ENCODE data around the gene ZNF135.

ZNF135 gene

GRCh38 chr19:58083021-58083420 lies 23.9 kb downstream of the ZNF135 start:
- Histone ChIP-seq H3K4ac (ENCODE audit: low read depth, low read length) (no peak overlapping the region), H3K79me1 (ENCODE audit: low read length) (no peaks in the 10 kb centered on the region), H3K23ac (ENCODE audit: low read length) (no peak overlapping the region), H3K4me2 (ENCODE audit: low read length) (no peak overlapping the region), H3K14ac (ENCODE audit: low read length) (no peak overlapping the region), H2BK5ac (ENCODE audit: low read depth, low read length, poor library complexity) (no peak overlapping the region), H4K12ac (ENCODE audit: low read depth, low read length) (no peak overlapping the region), H2BK12ac (ENCODE audit: low read length) (no peak overlapping the region), H3K18ac (ENCODE audit: low read length) (no peak overlapping the region), H3K4me1 (ENCODE audit: control insufficient read depth in 1 of 2, insufficient read depth in 2 of 2, low read length in 2 of 2) (no peaks in the 10 kb centered on the region), H2AK5ac (ENCODE audit: low read length) (no peak overlapping the region), H3K9ac (ENCODE audit: low read length) (no peak overlapping the region), H4K91ac (ENCODE audit: low read depth, low read length) (no peak overlapping the region), H3K27me3 (ENCODE audit: insufficient read depth, low read length) (no peaks in the 10 kb centered on the region), H3K79me2 (ENCODE audit: control insufficient read depth, insufficient read depth, low read length, poor library complexity) (no peaks in the 10 kb centered on the region), H3K4me3 (ENCODE audit: low read depth, low read length) (no peak overlapping the region), H2BK120ac (ENCODE audit: insufficient read depth, low read length, poor library complexity) (no peak overlapping the region), H3K9me3 (ENCODE audit: insufficient read depth, low read depth, low read length) (peaks cover 29% of the 10 kb centered on the region), H3K36me3 (ENCODE audit: control insufficient read depth in 1 of 2, insufficient read depth in 2 of 2, low read length in 2 of 2) (peaks cover 35 to 42% of the 10 kb centered on the region in 2 experiments), H4K8ac (ENCODE audit: low read depth, low read length) (no peak overlapping the region), H3K27ac (ENCODE audit: low read depth, low read length) (no peak overlapping the region), H2AFZ (ENCODE audit: insufficient read depth, low read length, poor library complexity) (no peak overlapping the region)
- WGBS (ENCODE audit: extremely low coverage, insufficient coverage, insufficient read length) = no CpG with 5 or more reads among the region's 3 CpGs
- DNase-seq = no peak

GRCh38 chr19:58084596-58085347 lies 25.7 kb downstream of the ZNF135 start:
- no peaks in the 10 kb centered on the region for H3K27me3 ChIP-seq (ENCODE audit: insufficient read depth, low read length)
- H3K4me2 ChIP-seq (ENCODE audit: low read length) = no peak overlapping the region
- no peak overlapping the region for H2AK5ac ChIP-seq (ENCODE audit: low read length)
- no peak overlapping the region for H2BK12ac ChIP-seq (ENCODE audit: low read length)
- H4K8ac ChIP-seq (ENCODE audit: low read depth, low read length) = no peak overlapping the region
- no peak overlapping the region for H3K23ac ChIP-seq (ENCODE audit: low read length)
- no peak for DNase-seq
- H4K12ac ChIP-seq (ENCODE audit: low read depth, low read length) = no peak overlapping the region
- no peaks in the 10 kb centered on the region for H3K4me1 ChIP-seq (ENCODE audit: control insufficient read depth in 1 of 2, insufficient read depth in 2 of 2, low read length in 2 of 2)
- H3K18ac ChIP-seq (ENCODE audit: low read length) = no peak overlapping the region
- no peak overlapping the region for H3K27ac ChIP-seq (ENCODE audit: low read depth, low read length)
- no peak overlapping the region for H3K4me3 ChIP-seq (ENCODE audit: low read depth, low read length)
- H4K91ac ChIP-seq (ENCODE audit: low read depth, low read length) = no peak overlapping the region
- no peak overlapping the region for H3K14ac ChIP-seq (ENCODE audit: low read length)
- H2BK120ac ChIP-seq (ENCODE audit: insufficient read depth, low read length, poor library complexity) = no peak overlapping the region
- peaks cover 41 to 49% of the 10 kb centered on the region in 2 experiments for H3K36me3 ChIP-seq (ENCODE audit: control insufficient read depth in 1 of 2, insufficient read depth in 2 of 2, low read length in 2 of 2)
- H2AFZ ChIP-seq (ENCODE audit: insufficient read depth, low read length, poor library complexity) = no peak overlapping the region
- H3K9ac ChIP-seq (ENCODE audit: low read length) = no peak overlapping the region
- WGBS (ENCODE audit: extremely low coverage, insufficient coverage, insufficient read length) = no CpG with 5 or more reads among the region's 69 CpGs
- no peak overlapping the region for H3K4ac ChIP-seq (ENCODE audit: low read depth, low read length)
- no peaks in the 10 kb centered on the region for H3K79me1 ChIP-seq (ENCODE audit: low read length)
- no peaks in the 10 kb centered on the region for H3K79me2 ChIP-seq (ENCODE audit: control insufficient read depth, insufficient read depth, low read length, poor library complexity)
- peaks cover 27% of the 10 kb centered on the region for H3K9me3 ChIP-seq (ENCODE audit: insufficient read depth, low read depth, low read length)
- H2BK5ac ChIP-seq (ENCODE audit: low read depth, low read length, poor library complexity) = no peak overlapping the region

- H2BK5ac ChIP-seq (ENCODE audit: low read depth, low read length, poor library complexity) = no peak overlapping the region
- H3K23ac ChIP-seq (ENCODE audit: low read length) = no peak overlapping the region
- no peak overlapping the region for H3K27ac ChIP-seq (ENCODE audit: low read depth, low read length)
- no peak overlapping the region for H2BK12ac ChIP-seq (ENCODE audit: low read length)
- no peak overlapping the region for H3K4me2 ChIP-seq (ENCODE audit: low read length)
- peaks cover 46 to 51% of the 10 kb centered on the region in 2 experiments for H3K36me3 ChIP-seq (ENCODE audit: control insufficient read depth in 1 of 2, insufficient read depth in 2 of 2, low read length in 2 of 2)
- WGBS (ENCODE audit: extremely low coverage, insufficient coverage, insufficient read length) = no CpG with 5 or more reads among the region's 29 CpGs
- no peaks in the 10 kb centered on the region for H3K4me1 ChIP-seq (ENCODE audit: control insufficient read depth in 1 of 2, insufficient read depth in 2 of 2, low read length in 2 of 2)
- H2AK5ac ChIP-seq (ENCODE audit: low read length) = no peak overlapping the region
- H3K79me1 ChIP-seq (ENCODE audit: low read length) = no peaks in the 10 kb centered on the region
- H3K27me3 ChIP-seq (ENCODE audit: insufficient read depth, low read length) = no peaks in the 10 kb centered on the region
- no peak for DNase-seq
- H4K91ac ChIP-seq (ENCODE audit: low read depth, low read length) = no peak overlapping the region
- H2BK120ac ChIP-seq (ENCODE audit: insufficient read depth, low read length, poor library complexity) = no peak overlapping the region
- no peak overlapping the region for H3K9ac ChIP-seq (ENCODE audit: low read length)
- peaks cover 25% of the 10 kb centered on the region for H3K9me3 ChIP-seq (ENCODE audit: insufficient read depth, low read depth, low read length)
- H3K18ac ChIP-seq (ENCODE audit: low read length) = no peak overlapping the region
- H3K4me3 ChIP-seq (ENCODE audit: low read depth, low read length) = no peak overlapping the region
- no peak overlapping the region for H3K4ac ChIP-seq (ENCODE audit: low read depth, low read length)
- H2AFZ ChIP-seq (ENCODE audit: insufficient read depth, low read length, poor library complexity) = no peak overlapping the region
- no peak overlapping the region for H3K14ac ChIP-seq (ENCODE audit: low read length)
- H4K12ac ChIP-seq (ENCODE audit: low read depth, low read length) = no peak overlapping the region
- no peak overlapping the region for H4K8ac ChIP-seq (ENCODE audit: low read depth, low read length)
- no peaks in the 10 kb centered on the region for H3K79me2 ChIP-seq (ENCODE audit: control insufficient read depth, insufficient read depth, low read length, poor library complexity)
Observed at GRCh38 chr19:58085348-58085875, 26.3 kb downstream of the ZNF135 start.

- no CpG with 5 or more reads among the region's 23 CpGs for WGBS (ENCODE audit: extremely low coverage, insufficient coverage, insufficient read length)
- Histone ChIP-seq H3K9ac (ENCODE audit: low read length) (no peak overlapping the region), H3K4me2 (ENCODE audit: low read length) (no peak overlapping the region)
Observed at GRCh38 chr19:58086825-58087710, 28.0 kb downstream of the ZNF135 start.

More at GRCh38 chr19:58086825-58087710, 28.0 kb downstream of the ZNF135 start:
- Histone ChIP-seq H3K79me2 (ENCODE audit: control insufficient read depth, insufficient read depth, low read length, poor library complexity) (no peaks in the 10 kb centered on the region), H3K36me3 (ENCODE audit: control insufficient read depth in 1 of 2, insufficient read depth in 2 of 2, low read length in 2 of 2) (peaks cover 46 to 51% of the 10 kb centered on the region in 2 experiments), H3K18ac (ENCODE audit: low read length) (no peak overlapping the region), H2AK5ac (ENCODE audit: low read length) (no peak overlapping the region), H3K4ac (ENCODE audit: low read depth, low read length) (no peak overlapping the region), H3K79me1 (ENCODE audit: low read length) (no peaks in the 10 kb centered on the region), H4K91ac (ENCODE audit: low read depth, low read length) (no peak overlapping the region), H2BK12ac (ENCODE audit: low read length) (no peak overlapping the region), H2BK5ac (ENCODE audit: low read depth, low read length, poor library complexity) (no peak overlapping the region), H3K27ac (ENCODE audit: low read depth, low read length) (no peak overlapping the region), H4K12ac (ENCODE audit: low read depth, low read length) (peak overlapping the region; percentile 58), H3K27me3 (ENCODE audit: insufficient read depth, low read length) (no peaks in the 10 kb centered on the region), H3K23ac (ENCODE audit: low read length) (no peak overlapping the region), H2BK120ac (ENCODE audit: insufficient read depth, low read length, poor library complexity) (no peak overlapping the region), H3K14ac (ENCODE audit: low read length) (no peak overlapping the region), H4K8ac (ENCODE audit: low read depth, low read length) (no peak overlapping the region), H2AFZ (ENCODE audit: insufficient read depth, low read length, poor library complexity) (no peak overlapping the region), H3K4me1 (ENCODE audit: control insufficient read depth in 1 of 2, insufficient read depth in 2 of 2, low read length in 2 of 2) (no peaks in the 10 kb centered on the region), H3K9me3 (ENCODE audit: insufficient read depth, low read depth, low read length) (peaks cover 21% of the 10 kb centered on the region), H3K4me3 (ENCODE audit: low read depth, low read length) (no peak overlapping the region)
- DNase-seq = no peak

All from trophoblast cell (in vitro differentiated cells and primary cell).